B cell (primary cell): Measurements from ENCODE around the gene USP7. TPM values are rescaled to one million over a fixed set of nuclear protein-coding genes. Genes with fewer than 3 reads are reported as not detected.

Source experiments
- ATAC-seq: fragments of 200-7000 bp; cut with Tn5 transposase; one replicate; pipeline ENCODE4 v1.10.0; 2021; ENCODE audit warnings: low read depth, mild to moderate bottlenecking, moderate number of reproducible peaks, moderate library complexity
- CTCF ChIA-PET: fragments of 350-600 bp; sonication (Branson Sonifier 250); formaldehyde crosslinking; loops from one replicate; lab custom pipeline; 2021; ENCODE audit warnings: antibody characterized with exemption, inconsistent platforms; lab: Charles Lee
- POLR2A ChIA-PET: fragments of 350-600 bp; sonication (Branson Sonifier 250); formaldehyde crosslinking; loops from one replicate; lab custom pipeline; 2021; ENCODE audit warnings: antibody characterized with exemption; lab: Charles Lee
- DNase-seq: peaks from one replicate; pipeline ENCODE4 v3.0.0; 2013
- H2AFZ ChIP-seq: 2 replicates; pipeline ENCODE4 v1.6.1; 2012; ENCODE audit warnings: mild to moderate bottlenecking, low read depth, low read length; ENCODE audit not compliant: insufficient read depth, poor library complexity, severe bottlenecking
- H3K27ac ChIP-seq, 2 donors: 1 replicate in 1 of 2; 2 replicates in 1 of 2; pipeline ENCODE4 v1.5.1; 2012 to 2013; ENCODE audit warnings: low read length in 2 of 2, mild to moderate bottlenecking in 2 of 2, moderate library complexity in 1 of 2
- H3K27me3 ChIP-seq, 4 experiments: fragments of 200-600 bp in 1 of 4; sonication (generic) in 1 of 4; replicated peaks in 1 of 4; 1 replicate in 2 of 4; 2 replicates in 2 of 4; pipeline versions ENCODE4 v1.6.1 to v1.7.0; 2013 to 2016; ENCODE audit warnings: low read length in 3 of 4, mild to moderate bottlenecking in 2 of 4, mixed read lengths in 1 of 4, moderate library complexity in 1 of 4; ENCODE audit not compliant: insufficient read depth in 4 of 4, control insufficient read depth in 3 of 4; ENCODE audit errors: control extremely low read depth in 1 of 4
- H3K36me3 ChIP-seq, 2 experiments: replicated peaks in 1 of 2; 1 replicate in 1 of 2; 2 replicates in 1 of 2; pipeline versions ENCODE4 v1.6.1 to v1.7.1; 2013; ENCODE audit warnings: low read length in 1 of 2; ENCODE audit not compliant: insufficient read depth in 2 of 2, control insufficient read depth in 1 of 2; ENCODE audit errors: control extremely low read depth in 1 of 2, extremely low read depth in 1 of 2
- H3K4me1 ChIP-seq, 2 donors: fragments of 200-600 bp in 1 of 2; sonication (generic) in 1 of 2; 1 replicate in 1 of 2; 2 replicates in 1 of 2; pipeline versions ENCODE4 v1.5.1 to v1.6.1; 2013 to 2017; ENCODE audit warnings: low read length in 2 of 2; ENCODE audit not compliant: control insufficient read depth in 2 of 2, insufficient read depth in 2 of 2
- H3K4me2 ChIP-seq: replicated peaks from 2 replicates; pipeline ENCODE3; 2012; ENCODE audit warnings: mild to moderate bottlenecking, low read depth, low read length; ENCODE audit not compliant: poor library complexity, severe bottlenecking
- H3K4me3 ChIP-seq, 5 experiments: fragments of 200-600 bp in 1 of 5; sonication (generic) in 1 of 5; 1 replicate in 3 of 5; 2 replicates in 2 of 5; pipeline versions ENCODE4 v1.5.1 to v1.7.0; 2011 to 2016; ENCODE audit warnings: low read length in 4 of 5, mild to moderate bottlenecking in 4 of 5, low read depth in 2 of 5, control low read depth in 1 of 5, moderate library complexity in 1 of 5; ENCODE audit not compliant: insufficient read depth in 1 of 5; ENCODE audit errors: control extremely low read depth in 1 of 5, extremely low read depth in 1 of 5
- H3K79me2 ChIP-seq: fragments of 200-600 bp; sonication (generic); one replicate; pipeline ENCODE4 v1.6.0; 2016; ENCODE audit warnings: low read length; ENCODE audit not compliant: control insufficient read depth, insufficient read depth
- H3K9ac ChIP-seq: fragments of 200-600 bp; sonication (generic); 2 replicates; pipeline ENCODE4 v1.6.1; 2017; ENCODE audit warnings: mild to moderate bottlenecking, low read length, moderate library complexity
- H3K9me3 ChIP-seq, 3 donors: one replicate each; pipeline versions ENCODE4 v1.6.1 to v1.7.1; 2013; ENCODE audit warnings: low read length in 2 of 3; ENCODE audit not compliant: control insufficient read depth in 2 of 3, insufficient read depth in 1 of 3; ENCODE audit errors: control extremely low read depth in 1 of 3
- H4K20me1 ChIP-seq: 2 replicates; pipeline ENCODE4 v1.6.0; 2012; ENCODE audit warnings: mild to moderate bottlenecking, low read length; ENCODE audit not compliant: insufficient read depth, control insufficient read depth, poor library complexity, severe bottlenecking
- H3K27ac Mint-ChIP-seq: one replicate; pipeline ENCODE4 v1.8.0; 2021; ENCODE audit warnings: mixed read lengths
- H3K27me3 Mint-ChIP-seq: one replicate; pipeline ENCODE4 v1.8.0; 2021; ENCODE audit warnings: mixed read lengths
- H3K4me1 Mint-ChIP-seq: one replicate; pipeline ENCODE4 v1.8.0; 2021; ENCODE audit warnings: mixed read lengths
- H3K4me3 Mint-ChIP-seq: one replicate; pipeline ENCODE4 v1.8.0; 2021; ENCODE audit warnings: mixed read lengths
- H3K9me3 Mint-ChIP-seq: one replicate; pipeline ENCODE4 v1.8.0; 2022; ENCODE audit warnings: mixed read lengths; ENCODE audit not compliant: insufficient read depth
- CTCF ChIP-seq: fragments of 200-600 bp; IDR thresholded peaks from one replicate; pipeline ENCODE4 v1.8.0; 2022; ENCODE audit warnings: antibody characterized with exemption, mild to moderate bottlenecking
- EZH2 ChIP-seq: IDR thresholded peaks from 2 replicates; pipeline ENCODE4 v1.6.1; 2012; ENCODE audit warnings: borderline replicate concordance, low read depth, mild to moderate bottlenecking, moderate library complexity, low read length; ENCODE audit not compliant: insufficient read depth, poor library complexity, severe bottlenecking
- WGBS: methylation state at CpG from one replicate; pipeline ENCODE4 v1.1.5; 2013; ENCODE audit warnings: missing lambda C conversion rate; ENCODE audit not compliant: insufficient coverage; 5-methylcytosine and 5-hydroxymethylcytosine counted together
- intact Hi-C: fragments of 100-400 bp; cut with micrococcal nuclease; formaldehyde crosslinking; loops from one replicate; pipeline ENCODE4 v1.10.0; 2022
- polyA plus RNA-seq: library from polyadenylated mRNA; depleted of rRNA; stranded (reverse); fragments of >200 nt; gene quantifications from 2 replicates; pipeline ENCODE4 v1.2.3, GENCODE V29; 2012
- total RNA-seq, 2 donors: library from RNA; stranded (reverse); fragments of 120-200 nt in 1 of 2; gene quantifications; 1 replicate in 1 of 2; 2 replicates in 1 of 2; pipeline versions ENCODE4 v1.2.3 to v1.2.4, GENCODE V29; 2013 to 2022

USP7 gene
- total and polyA plus RNA-seq, 2 donors (not counting 1 experiment from before 2014, with no cell fraction given) = 27.4 to 223 TPM

GRCh38 chr16:8848939-8849391, 114.7 kb downstream of the USP7 start:
- Mint-ChIP-seq H3K27me3 (no peaks in the 10 kb centered on the region), H3K4me1 (peaks cover 16% of the 10 kb centered on the region), H3K4me3 (no peak overlapping the region), H3K9me3 (no peaks in the 10 kb centered on the region), H3K27ac (no peak overlapping the region)
- 98% methylated on average over 7 of the region's 8 CpGs for WGBS
- H3K4me2 ChIP-seq = no peak overlapping the region
- CTCF ChIA-PET = no interaction called here
- no peak overlapping the region for H2AFZ ChIP-seq
- peaks cover 12% of the 10 kb centered on the region for H4K20me1 ChIP-seq
- DNase-seq (no peak), ATAC-seq (no peak)
- H3K9me3 ChIP-seq = no peaks in the 10 kb centered on the region
- no peak overlapping the region for H3K9ac ChIP-seq
- POLR2A ChIA-PET = no interaction called here
- H3K27ac ChIP-seq = no peak overlapping the region
- TF ChIP-seq EZH2 (no peak), CTCF (no peak)
- peaks cover 7 to 9% of the 10 kb centered on the region in 2 donors for H3K4me1 ChIP-seq
- intact Hi-C loops = no loop called here
- H3K4me3 ChIP-seq = no peak overlapping the region
- no peaks in the 10 kb centered on the region for H3K79me2 ChIP-seq
- H3K36me3 ChIP-seq = peaks cover 0 to 19% of the 10 kb centered on the region in 2 experiments
- H3K27me3 ChIP-seq = no peaks in the 10 kb centered on the region

GRCh38 chr16:8848231-8848938, 115.3 kb downstream of the USP7 start:
- POLR2A ChIA-PET = no interaction called here
- no peak for TF ChIP-seq CTCF
- no peak for TF ChIP-seq EZH2
- H4K20me1 ChIP-seq = peaks cover 12% of the 10 kb centered on the region
- CTCF ChIA-PET = no interaction called here
- Mint-ChIP-seq H3K27ac (no peak overlapping the region), H3K9me3 (no peaks in the 10 kb centered on the region), H3K27me3 (no peaks in the 10 kb centered on the region), H3K4me3 (no peak overlapping the region), H3K4me1 (peaks cover 16% of the 10 kb centered on the region)
- H3K9me3 ChIP-seq = no peaks in the 10 kb centered on the region
- peaks cover 7 to 9% of the 10 kb centered on the region in 2 donors for H3K4me1 ChIP-seq
- no peak for ATAC-seq
- H3K27me3 ChIP-seq = no peaks in the 10 kb centered on the region
- H3K79me2 ChIP-seq = no peaks in the 10 kb centered on the region
- H2AFZ ChIP-seq = no peak overlapping the region
- no peak overlapping the region for H3K27ac ChIP-seq
- peaks cover 0 to 17% of the 10 kb centered on the region in 2 experiments for H3K36me3 ChIP-seq
- DNase-seq = no peak
- 97% methylated on average over 24 of the region's 26 CpGs for WGBS
- H3K9ac ChIP-seq = no peak overlapping the region
- no peak overlapping the region for H3K4me3 ChIP-seq
- no peak overlapping the region for H3K4me2 ChIP-seq
- intact Hi-C loops = no loop called here
